ENCODE results near the gene ROR2. TPM values are rescaled to one million over a fixed set of nuclear protein-coding genes. Genes with fewer than 3 reads are reported as not detected.

The ROR2 gene
- total RNA-seq, 4 donors from 2014 or later = 1.8 to 4.2 (median 2.7) TPM

GRCh38 chr9:91789941-91790340 is 160.1 kb downstream of the ROR2 start:
- 82 to 91% methylated on average over 3 of the region's 3 CpGs for WGBS, 2 donors
- no peak for DNase-seq (ENCODE audit: low spot score in 2 of 2)
- no peaks in the 10 kb centered on the region for H3K4me1 ChIP-seq
- TF ChIP-seq CTCF (IDR thresholded peaks at IDR 0.05) (no peak), EP300 (IDR thresholded peaks at IDR 0.05) (no peak), POLR2A (IDR thresholded peaks at IDR 0.05) (no peak)
- no peak overlapping the region for H3K27ac ChIP-seq
- H3K36me3 ChIP-seq = no peaks in the 10 kb centered on the region
- no peak overlapping the region for H3K4me3 ChIP-seq
- no peaks in the 10 kb centered on the region for H3K27me3 ChIP-seq
- peaks cover 0 to 23% (median 0%) of the 10 kb centered on the region in 4 donors for H3K9me3 ChIP-seq

- Histone ChIP-seq H3K4me3 (no peak overlapping the region), H3K4me1 (no peaks in the 10 kb centered on the region), H3K27ac (no peak overlapping the region), H3K9me3 (peaks cover 0 to 23% (median 0%) of the 10 kb centered on the region in 4 donors), H3K27me3 (no peaks in the 10 kb centered on the region), H3K36me3 (no peaks in the 10 kb centered on the region)
- TF ChIP-seq CTCF (IDR thresholded peaks at IDR 0.05) (no peak), POLR2A (IDR thresholded peaks at IDR 0.05) (no peak), EP300 (IDR thresholded peaks at IDR 0.05) (no peak)
- no peak for DNase-seq (ENCODE audit: low spot score in 2 of 2)
These were observed 162.1 kb downstream of the ROR2 start for GRCh38 chr9:91787931-91788330.

- no peak overlapping the region for H3K27ac ChIP-seq
- no peak for DNase-seq (ENCODE audit: low spot score in 2 of 2)
- 81 to 88% methylated on average over 6 of the region's 6 CpGs for WGBS, 2 donors
These were observed 163.7 kb downstream of the ROR2 start for GRCh38 chr9:91786132-91786896.

GRCh38 chr9:91785447-91785842 is 164.6 kb downstream of the ROR2 start:
- no peak overlapping the region for H3K4me3 ChIP-seq
- 41 to 63% methylated on average over 2 to 5 of the region's 5 CpGs for WGBS, 2 donors
- H3K36me3 ChIP-seq = no peaks in the 10 kb centered on the region
- TF ChIP-seq EP300 (IDR thresholded peaks at IDR 0.05) = no peak
- TF ChIP-seq CTCF (IDR thresholded peaks at IDR 0.05) = no peak
- TF ChIP-seq POLR2A (IDR thresholded peaks at IDR 0.05) = no peak
- H3K9me3 ChIP-seq = peaks cover 0 to 23% (median 0%) of the 10 kb centered on the region in 4 donors
- H3K27me3 ChIP-seq = no peaks in the 10 kb centered on the region
- no peak overlapping the region for H3K27ac ChIP-seq
- H3K4me1 ChIP-seq = no peaks in the 10 kb centered on the region
- DNase-seq (ENCODE audit: low spot score in 2 of 2) = no peak

More at GRCh38 chr9:91786132-91786896, 163.7 kb downstream of the ROR2 start:
- H3K36me3 ChIP-seq = no peaks in the 10 kb centered on the region
- H3K9me3 ChIP-seq = peaks cover 0 to 23% (median 0%) of the 10 kb centered on the region in 4 donors
- no peaks in the 10 kb centered on the region for H3K4me1 ChIP-seq
- H3K4me3 ChIP-seq = no peak overlapping the region
- no peaks in the 10 kb centered on the region for H3K27me3 ChIP-seq
- no peak for TF ChIP-seq POLR2A (IDR thresholded peaks at IDR 0.05)
- TF ChIP-seq EP300 (IDR thresholded peaks at IDR 0.05) = no peak
- TF ChIP-seq CTCF (IDR thresholded peaks at IDR 0.05) = no peak

GRCh38 chr9:91784673-91785446 is 165.2 kb downstream of the ROR2 start:
- Histone ChIP-seq H3K9me3 (peaks cover 0 to 21% (median 0%) of the 10 kb centered on the region in 4 donors), H3K4me3 (no peak overlapping the region), H3K27ac (no peak overlapping the region), H3K27me3 (no peaks in the 10 kb centered on the region), H3K36me3 (no peaks in the 10 kb centered on the region), H3K4me1 (no peaks in the 10 kb centered on the region)
- no peak for DNase-seq (ENCODE audit: low spot score in 2 of 2)
- 83 to 87% methylated on average over 6 of the region's 6 CpGs for WGBS, 2 donors
- TF ChIP-seq POLR2A (IDR thresholded peaks at IDR 0.05) = no peak
- TF ChIP-seq CTCF (IDR thresholded peaks at IDR 0.05) = no peak
- TF ChIP-seq EP300 (IDR thresholded peaks at IDR 0.05) = no peak
